HG03558 (cell line): Measurements from ENCODE around the gene NKAP.
"Not testable (repeated sequence)": the region's sequence is repeated elsewhere in the genome, so short reads cannot be mapped to it uniquely, and the experiment has no call there.

ENCODE experiments used
- ATAC-seq: cut with Tn5 transposase; IDR thresholded peaks from one replicate; pipeline ENCODE4 v1.9.1; 2021; ENCODE audit warnings: moderate number of reproducible peaks; ENCODE audit not compliant: unreplicated experiment; ENCODE audit errors: extremely low read depth

NKAP gene

DNA sequence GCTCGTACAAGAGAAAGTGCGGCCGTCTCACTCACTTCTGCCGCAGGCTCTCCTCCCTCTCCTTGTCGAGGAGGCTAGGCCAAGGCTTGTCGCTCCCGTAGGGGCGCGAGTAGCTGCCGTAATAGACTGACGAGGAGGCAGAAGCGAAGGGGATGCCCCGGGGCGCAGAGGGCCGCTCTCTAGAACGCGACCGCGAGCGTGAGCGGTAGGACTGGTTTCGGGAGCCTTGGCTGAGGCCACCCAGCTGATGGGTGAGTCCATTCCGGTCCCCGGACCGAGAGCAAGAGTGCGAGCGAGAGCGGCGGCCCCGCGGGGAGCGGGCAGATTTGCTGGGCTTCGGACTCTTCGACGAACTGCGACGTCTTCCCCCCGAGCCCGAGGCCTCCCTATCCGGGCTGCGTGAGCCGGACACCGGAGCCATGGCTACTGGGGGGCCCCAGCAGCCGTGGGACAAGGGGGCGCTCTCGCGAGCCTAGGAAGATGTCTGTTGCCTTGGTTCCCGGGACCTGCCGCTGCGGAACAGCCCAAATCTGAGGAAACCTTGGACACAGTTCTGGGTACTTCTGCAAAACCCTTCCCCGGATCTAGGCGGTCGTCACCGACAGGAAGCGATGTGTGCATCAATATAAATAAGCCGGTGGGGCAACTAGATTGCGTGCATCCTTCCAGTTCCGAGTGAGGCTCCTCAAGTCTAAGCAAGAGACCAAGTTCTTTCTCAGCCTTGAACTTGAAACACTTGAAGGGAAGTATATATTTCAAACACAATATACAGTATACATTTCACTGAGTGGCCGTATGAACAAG is at the start of gene NKAP:
Gene NKAP (minus strand): TSS at position 567 of the 804 bp plus-strand sequence. CDS start 146 bp downstream, at position 421.
- ATAC-seq = peak; percentile 52

DNA sequence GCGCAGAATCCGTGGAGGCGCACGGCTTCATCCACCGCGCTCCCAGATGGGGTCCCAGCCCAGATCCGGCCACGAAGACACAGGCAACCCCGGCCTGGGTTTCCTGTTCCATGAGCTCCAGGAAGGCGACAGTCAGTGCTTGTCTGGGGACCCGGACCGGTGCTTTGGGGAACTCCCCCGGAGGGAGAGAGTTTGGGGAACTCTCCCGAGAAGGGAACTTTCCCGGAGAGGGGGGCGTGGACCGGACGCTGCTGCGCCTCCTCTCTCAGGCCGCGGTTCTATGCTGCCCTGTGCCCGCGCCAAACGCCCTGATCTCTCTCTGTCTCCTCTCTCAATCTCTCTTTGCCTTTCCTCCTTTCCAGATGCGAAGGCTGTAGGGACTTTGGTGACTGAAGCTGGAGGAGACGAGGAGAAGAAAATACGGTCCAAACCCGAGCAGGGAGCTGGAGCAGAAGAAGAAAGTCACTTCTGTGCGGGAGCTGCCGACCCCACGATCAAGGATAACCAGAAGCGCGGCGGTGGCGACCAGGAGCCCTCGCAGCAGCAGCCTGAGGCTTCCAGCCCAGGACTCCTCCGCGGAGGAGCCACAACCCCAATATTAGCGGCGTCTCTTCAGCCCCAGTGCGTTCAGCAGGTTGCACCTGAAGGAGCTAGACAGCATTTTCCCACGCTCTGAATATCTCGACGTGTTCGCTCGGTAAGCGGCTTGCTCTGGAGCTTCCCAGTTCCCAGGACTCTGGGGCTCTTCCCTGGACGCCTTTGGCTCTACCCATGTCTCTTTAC is 47.6 kb upstream of the NKAP start:
- ATAC-seq = no peak

DNA sequence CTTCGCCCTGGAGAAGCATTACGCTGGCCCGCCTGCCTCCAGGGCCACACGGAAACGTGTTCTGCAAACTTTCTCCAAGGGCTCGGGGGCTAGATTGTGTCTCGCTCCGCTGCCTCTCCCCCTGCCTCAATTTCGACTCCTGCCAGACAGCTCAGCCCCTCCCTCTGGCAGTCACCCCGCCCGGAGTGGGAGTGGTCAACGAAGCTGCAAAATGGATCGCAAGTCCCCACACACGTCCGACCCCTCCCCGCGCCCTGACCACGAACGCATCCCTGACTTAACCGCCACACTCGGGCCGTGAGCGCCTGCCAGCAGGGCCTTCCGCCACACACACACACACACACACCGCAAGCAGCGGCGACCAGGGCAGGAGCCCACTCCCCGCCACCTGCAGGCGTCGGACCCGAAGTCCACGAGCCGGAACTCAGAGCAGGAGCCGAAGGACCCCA is 47.0 kb upstream of the NKAP start:
- ATAC-seq = no peak

DNA sequence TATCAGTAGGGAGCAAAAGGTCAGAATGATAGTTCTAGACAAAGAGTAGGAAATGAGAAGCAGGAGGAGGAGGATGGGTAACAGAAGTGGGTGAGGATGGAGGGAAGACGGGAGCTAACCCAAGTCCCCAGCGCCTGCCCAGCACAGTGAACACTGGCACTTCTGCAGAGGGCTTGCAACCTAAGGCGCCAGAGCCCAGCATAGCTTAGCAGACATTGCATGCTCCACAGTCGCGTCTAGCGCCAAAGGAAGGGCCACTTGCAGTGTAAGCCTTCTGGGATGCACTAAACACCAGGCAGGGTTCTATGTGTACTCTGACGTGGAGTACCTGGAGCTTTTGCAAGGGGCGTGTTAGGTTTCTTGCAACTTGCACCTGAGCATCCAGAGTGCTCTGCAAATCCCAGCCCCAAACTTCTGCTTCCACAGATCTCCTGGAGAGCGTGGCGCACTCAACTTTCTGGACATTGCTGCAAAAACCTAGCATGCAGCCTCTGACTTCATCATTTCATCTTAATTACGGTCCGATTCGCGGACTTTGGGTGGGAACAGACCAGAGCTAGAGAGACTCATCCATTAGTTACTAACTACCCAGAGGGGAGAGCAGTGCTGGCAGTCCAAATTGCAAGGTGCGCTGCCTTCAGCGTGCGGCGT is 46.5 kb upstream of the NKAP start:
- no peak for ATAC-seq

DNA sequence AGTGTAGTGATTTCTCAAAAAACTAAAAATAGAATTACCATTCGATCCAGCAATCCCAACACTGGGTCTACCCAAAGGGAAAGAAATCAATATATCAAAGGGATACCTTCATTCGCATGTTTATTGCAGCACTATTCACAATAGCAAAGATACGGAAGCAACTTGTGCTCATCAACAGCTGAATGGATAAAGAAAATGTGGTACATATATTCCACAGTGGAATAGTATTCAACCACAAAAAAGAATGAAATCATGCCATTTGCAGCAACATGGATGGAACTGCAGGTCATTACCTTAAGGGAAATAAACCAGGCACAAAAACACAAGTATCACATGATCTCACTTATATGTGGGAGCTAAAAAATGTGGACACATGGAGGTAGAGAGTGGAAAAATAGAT is 42.7 kb upstream of the NKAP start:
- ATAC-seq = no peak

DNA sequence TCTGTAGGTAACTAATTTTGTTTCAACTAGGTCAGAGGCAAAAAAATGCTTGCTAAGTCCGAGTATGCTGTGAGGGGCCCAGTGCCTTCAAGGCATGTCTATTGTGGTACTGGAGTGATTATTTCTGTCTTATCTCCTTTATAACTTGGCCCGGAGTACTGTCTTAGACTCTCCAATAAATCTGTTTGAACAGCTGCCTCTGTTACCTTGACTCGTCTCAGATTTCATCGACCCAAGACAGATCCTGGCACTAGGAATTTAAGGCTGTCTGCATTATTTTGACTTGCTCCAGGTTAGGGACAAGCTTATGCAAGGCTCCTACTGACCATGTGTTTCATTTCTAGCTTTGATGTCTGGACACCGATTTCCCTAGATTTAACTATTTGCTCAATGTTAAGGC is 41.1 kb upstream of the NKAP start:
- no peak for ATAC-seq

DNA sequence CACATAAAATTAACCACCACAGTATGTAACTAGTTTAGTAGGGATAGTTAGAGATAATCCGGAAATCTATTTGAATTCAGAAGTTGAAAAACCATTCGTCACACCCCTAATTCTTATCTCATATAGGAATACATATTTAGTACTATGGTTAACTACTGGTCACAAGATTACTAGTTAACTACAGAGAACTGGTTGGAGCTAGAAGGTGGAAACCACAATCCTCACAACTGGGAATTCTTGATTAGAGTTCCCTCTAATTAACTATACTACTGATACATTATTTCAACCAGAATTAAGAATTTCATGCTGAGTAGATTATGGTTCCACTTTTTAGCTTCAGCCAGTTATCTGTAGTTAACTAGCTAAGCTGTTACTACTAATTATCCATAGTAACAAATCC is 39.9 kb upstream of the NKAP start:
- ATAC-seq = no peak

DNA sequence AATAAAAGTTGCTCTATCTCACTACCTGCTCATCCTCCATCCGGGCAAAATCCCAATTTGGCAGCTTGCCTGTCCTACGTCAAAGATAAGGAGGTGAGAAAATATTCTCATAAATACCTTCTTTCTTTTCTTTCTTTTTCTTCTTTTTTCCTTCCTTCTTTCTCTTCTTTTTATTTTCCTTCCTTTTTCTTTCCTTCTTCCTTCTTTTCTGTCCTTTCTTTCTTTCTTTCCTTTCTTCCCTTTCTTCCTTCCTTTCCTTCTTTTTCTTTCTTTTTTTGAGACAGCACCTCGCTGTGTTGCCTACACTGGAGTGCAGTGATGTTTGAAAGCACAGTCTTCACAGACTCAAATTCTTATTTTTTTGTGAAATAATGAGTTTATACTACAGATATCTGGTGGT is 38.6 kb upstream of the NKAP start:
- ATAC-seq = no peak

DNA sequence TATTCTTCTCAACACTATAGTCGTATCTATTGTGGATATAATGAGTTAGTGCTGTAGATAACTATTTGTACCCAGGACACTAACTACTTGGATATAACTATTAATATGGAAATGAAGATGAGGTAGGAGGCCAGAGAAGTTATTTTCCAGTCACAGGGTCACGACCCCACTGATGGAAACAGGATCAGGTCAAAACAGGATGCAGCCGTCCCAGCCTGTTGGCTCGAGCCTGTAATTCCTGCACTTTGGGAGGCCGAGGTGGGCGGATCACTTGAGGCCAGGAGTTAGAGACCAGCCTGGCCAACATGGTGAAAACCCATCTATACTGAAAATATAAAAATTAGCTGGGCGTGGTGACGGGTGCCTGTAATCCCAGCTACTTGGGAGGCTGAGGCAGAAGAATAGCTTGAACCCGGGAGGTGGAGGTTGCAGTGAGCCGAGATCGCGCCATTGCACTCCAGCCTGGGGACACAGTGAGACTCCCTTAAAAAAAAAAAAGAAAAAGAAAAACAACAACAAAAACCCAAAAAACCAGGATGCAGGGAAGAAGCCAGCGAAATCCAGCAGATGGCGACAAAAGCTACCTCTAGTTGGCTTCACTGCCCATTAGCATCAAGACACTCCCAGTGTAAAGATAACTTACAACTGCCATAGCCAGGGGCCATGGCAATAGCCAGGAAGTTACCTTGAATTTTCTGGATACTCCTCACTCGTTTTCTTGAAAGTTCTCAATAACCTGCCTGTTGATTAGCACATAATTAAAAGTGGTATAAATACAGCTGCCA is 37.9 kb upstream of the NKAP start:
- ATAC-seq = no peak

DNA sequence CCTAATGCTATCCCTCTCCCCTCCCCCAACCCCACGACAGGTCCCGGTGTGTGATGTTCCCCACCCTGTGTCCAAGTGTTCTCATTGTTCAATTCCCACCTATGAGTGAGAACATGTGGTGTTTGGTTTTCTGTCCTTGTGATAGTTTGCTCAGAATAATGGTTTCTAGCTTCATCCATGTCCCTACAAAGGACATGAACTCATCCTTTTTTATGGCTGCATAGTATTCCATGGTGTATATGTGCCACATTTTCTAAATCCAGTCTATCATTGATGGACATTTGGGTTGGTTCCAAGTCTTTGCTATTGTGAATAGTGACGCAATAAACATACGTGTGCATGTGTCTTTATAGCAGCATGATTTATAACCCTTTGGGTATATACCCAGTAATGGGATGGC is 33.6 kb upstream of the NKAP start:
- not testable (repeated sequence) for ATAC-seq

DNA sequence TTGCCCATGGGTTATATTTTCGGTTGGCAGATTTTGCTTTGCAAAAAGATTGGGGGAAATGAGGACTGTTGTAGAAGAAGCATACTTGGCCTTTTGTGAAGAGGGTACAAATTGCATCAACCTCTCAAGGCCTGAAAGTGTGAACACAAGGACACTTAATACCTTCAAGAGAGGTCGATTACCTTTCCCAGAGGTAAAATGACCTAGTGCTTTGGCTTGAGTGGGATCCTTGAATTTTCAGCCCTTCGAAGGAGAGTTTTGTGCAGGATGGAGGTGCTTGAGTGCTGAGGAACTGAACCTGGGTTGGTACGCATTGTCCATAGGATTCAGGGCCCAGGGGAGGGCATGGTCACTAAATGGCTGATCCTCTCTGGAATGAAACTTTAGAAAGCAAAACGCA is 27.6 kb upstream of the NKAP start:
- no peak for ATAC-seq

DNA sequence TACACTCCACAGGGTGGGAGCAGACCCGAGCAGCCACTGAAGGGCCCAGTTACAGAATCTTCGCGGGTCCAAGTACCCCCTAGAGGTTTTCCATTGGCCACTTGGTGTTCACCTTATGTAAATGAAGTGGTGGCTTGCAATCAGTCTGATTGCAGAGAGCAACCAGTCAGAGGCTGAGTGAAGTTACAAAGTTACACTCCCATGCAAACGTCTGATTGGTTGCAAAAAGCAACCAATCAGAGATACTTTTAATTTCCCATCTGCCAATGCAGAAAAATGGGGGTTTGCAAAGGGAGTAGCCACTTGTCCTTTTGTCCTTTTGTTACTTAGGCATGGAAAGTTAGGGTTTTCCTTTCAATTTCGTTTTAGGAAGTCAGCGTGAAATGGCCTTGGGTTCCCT is 27.0 kb upstream of the NKAP start:
- no peak for ATAC-seq

DNA sequence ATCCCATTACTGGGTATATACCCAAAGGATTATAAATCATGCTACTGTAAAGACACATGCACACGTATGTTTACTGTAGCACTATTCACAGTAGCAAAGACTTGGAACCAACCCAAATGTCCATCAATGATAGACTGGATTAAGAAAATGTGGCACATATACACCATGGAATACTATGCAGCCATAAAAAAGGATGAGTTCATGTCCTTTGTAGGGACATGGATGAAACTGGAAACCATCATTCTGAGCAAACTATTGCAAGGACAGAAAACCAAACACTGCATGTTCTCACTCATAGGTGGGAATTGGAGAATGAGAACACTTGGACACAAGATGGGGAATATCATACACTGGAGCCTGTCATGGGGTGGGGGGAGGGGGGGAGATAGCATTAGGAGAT is 23.3 kb upstream of the NKAP start:
- ATAC-seq = not testable (repeated sequence)

DNA sequence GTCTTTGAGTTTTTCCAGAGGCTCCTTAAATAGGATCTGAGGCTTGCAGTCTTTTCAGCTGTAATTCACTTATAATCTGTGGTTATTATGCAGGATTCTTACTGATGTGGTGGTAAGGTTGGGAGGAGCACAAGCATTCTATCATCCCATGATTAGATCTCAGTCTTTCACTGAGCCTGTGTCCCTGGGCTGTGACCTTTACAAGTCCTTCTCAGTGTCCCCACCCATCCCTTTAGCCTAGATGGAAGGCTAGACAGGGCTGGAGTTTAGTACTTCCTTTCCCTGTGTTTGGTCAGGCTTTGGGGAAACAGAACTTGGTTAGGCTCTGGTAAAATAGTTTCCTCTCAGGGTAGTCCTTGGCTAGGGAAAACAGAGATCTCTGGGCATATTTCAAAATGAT is 17.1 kb upstream of the NKAP start:
- ATAC-seq = no peak

DNA sequence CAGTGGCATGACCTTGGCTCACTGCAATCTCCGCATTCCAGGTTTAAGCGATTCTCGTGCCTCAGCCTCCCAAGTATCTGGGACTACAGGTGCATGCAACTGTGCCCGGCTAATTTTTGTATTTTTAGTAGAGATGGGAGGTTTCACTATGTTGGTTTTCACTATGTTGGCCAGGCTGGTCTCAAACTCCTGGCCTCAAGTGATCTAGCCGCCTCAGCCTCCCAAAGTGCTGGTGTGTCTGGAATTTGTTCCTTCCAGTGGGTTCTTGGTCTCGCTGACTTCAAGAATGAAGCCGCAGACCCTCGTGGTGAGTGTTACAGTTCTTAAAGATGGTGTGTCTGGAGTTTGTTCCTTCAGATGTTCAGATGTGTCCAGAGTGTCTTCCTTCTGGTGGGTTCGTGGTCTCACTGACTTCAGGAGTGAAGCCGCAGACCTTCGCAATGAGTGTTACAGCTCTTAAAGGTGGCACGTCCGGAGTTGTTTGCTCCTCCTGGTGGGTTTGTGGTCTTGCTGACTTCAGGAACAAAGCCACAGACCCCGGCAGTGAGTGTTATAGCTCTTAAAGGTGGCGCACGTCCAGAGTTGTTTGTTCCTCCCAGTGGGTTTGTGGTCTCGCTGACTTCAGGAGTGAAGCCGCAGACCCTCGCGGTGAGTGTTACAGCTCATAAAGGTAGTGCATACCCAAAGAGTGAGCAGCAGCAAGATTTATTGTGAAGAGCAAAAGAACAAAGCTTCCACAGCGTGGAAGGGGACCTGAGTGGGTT is 12.4 kb upstream of the NKAP start:
- ATAC-seq = not testable (repeated sequence)

DNA sequence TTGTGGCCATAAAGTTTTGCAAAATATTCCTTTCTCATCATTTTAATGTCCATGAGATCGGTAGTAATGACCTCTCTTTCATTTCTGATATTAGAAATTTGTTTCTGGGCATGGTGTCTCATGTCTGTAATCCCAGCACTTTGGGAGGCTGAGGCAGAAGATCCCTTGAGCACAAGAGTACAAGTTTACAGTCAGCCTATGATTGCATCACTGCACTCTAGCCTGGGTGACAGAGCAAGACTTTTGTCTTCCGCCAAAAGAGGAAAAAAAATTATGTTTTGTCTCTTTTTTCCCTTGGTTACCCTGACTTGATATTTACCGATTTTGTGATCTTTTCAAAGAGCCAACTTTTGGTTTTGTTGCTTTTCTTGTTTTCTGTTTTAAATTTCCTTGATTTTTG is 10.8 kb upstream of the NKAP start:
- ATAC-seq = no peak

DNA sequence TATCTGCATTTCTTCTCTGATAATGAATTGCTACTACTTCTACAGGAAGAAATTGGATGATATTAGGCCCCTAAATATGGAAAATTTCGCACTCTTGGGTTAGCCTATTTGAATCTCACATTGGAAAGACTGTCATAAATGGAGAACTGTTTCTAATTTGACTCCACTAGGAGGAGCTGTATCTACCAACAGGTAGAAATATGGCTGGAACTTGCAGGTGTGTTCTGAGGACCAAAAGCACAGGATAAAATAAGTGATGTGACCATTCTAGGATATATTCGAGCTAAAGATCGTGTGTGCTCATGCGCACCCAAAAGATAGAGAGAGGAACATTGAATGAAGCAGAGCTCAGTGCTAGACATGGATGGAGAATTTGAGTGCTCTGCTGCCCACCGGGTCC is 4.8 kb upstream of the NKAP start:
- ATAC-seq = no peak

DNA sequence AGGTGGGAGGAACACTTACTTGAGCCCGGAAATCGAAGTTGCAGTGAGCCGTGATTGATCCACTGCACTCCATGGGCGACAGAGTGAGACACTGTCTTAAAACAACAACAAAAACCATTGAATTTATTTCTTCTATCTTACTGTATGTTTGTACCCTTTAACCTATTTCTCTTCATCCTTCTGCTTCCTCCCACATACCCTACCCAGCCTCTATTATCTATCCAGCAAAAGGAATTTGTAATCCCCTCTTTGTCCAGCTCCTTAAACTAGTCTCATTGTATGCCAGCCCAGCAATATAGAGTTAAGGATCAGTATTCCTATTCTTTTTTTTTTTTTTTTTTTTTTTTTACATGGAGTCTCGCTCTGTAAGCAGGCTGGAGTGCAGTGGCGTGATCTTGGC is 1.9 kb upstream of the NKAP start:
- ATAC-seq = no peak

DNA sequence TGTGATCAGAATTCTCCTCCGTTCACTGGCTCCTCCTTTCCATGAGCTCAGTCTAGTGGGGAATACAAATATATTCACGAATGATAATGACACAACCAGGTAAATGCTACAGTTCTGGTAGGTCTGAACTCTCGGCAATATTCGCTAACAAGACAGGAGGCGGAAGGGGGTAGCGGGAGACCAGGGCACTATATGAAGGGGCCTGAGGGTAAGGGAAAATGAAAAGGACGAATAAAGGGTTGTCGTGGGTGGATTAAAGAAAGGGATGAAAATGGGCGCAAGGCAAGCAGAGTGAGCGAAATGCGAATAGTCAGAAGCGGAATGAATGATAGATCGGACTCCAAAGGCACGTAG is 743 bp downstream of the NKAP start:
- ATAC-seq = no peak
